OCI-LY1 (cell line): Measurements from ENCODE around the gene ADARB2.

Experiments
- H2AFZ ChIP-seq: fragments of 200-600 bp; sonication (generic), shearing (Covaris generic); 2 replicates; pipeline ENCODE4 v1.6.0; 2014; ENCODE audit warnings: antibody characterized with exemption, mild to moderate bottlenecking, low read length
- H3F3A ChIP-seq: fragments of 200-600 bp; sonication (generic), shearing (Covaris generic); 2 replicates; pipeline ENCODE4 v1.6.0; 2014; ENCODE audit warnings: mild to moderate bottlenecking, antibody characterized with exemption, low read length, moderate library complexity; ENCODE audit not compliant: insufficient read depth
- H3K27ac ChIP-seq: fragments of 200-600 bp; sonication (generic); 2 replicates; pipeline ENCODE4 v1.5.1; 2014; ENCODE audit warnings: low read length, mixed run types, mild to moderate bottlenecking, low read depth; ENCODE audit not compliant: poor library complexity, severe bottlenecking
- H3K27me3 ChIP-seq: fragments of 200-600 bp; sonication (generic); 2 replicates; pipeline ENCODE4 v1.6.0; 2014; ENCODE audit warnings: antibody characterized with exemption, mild to moderate bottlenecking, low read length, moderate library complexity; ENCODE audit not compliant: insufficient read depth
- H3K36me3 ChIP-seq: fragments of 200-600 bp; sonication (generic); 2 replicates; pipeline ENCODE4 v1.6.1; 2014; ENCODE audit warnings: mild to moderate bottlenecking, antibody characterized with exemption, low read length, moderate library complexity, mixed read lengths; ENCODE audit not compliant: insufficient read depth
- H3K4me1 ChIP-seq: fragments of 200-600 bp; sonication (generic); 2 replicates; pipeline ENCODE4 v1.5.1; 2014; ENCODE audit warnings: mild to moderate bottlenecking, low read length, moderate library complexity; ENCODE audit not compliant: insufficient read depth, severe bottlenecking
- H3K4me2 ChIP-seq: fragments of 200-600 bp; sonication (generic), shearing (Covaris generic); 2 replicates; pipeline ENCODE4 v1.6.1; 2014; ENCODE audit warnings: low read length
- H3K4me3 ChIP-seq: fragments of 200-600 bp; sonication (generic); 2 replicates; pipeline ENCODE4 v1.5.1; 2014; ENCODE audit warnings: low read length, low read depth, mild to moderate bottlenecking, mixed read lengths; ENCODE audit not compliant: poor library complexity, severe bottlenecking
- H3K79me2 ChIP-seq: fragments of 200-600 bp; shearing (Covaris generic); 2 replicates; pipeline ENCODE4 v1.6.1; 2016; ENCODE audit warnings: mixed run types, low read length, mixed read lengths; ENCODE audit not compliant: insufficient read depth
- H3K9ac ChIP-seq: fragments of 200-600 bp; sonication (generic), shearing (Covaris generic); 2 replicates; pipeline ENCODE4 v1.6.1; 2014; ENCODE audit warnings: mild to moderate bottlenecking, low read length, mixed read lengths
- H3K9me2 ChIP-seq: fragments of 200-600 bp; sonication (generic), shearing (Covaris generic); 2 replicates; pipeline ENCODE4 v1.6.1; 2014; ENCODE audit warnings: low read depth, mild to moderate bottlenecking, low read length, mixed read lengths
- H3K9me3 ChIP-seq: fragments of 200-600 bp; shearing (Covaris generic); 2 replicates; pipeline ENCODE4 v1.6.1; 2014; ENCODE audit warnings: low read length, mixed read lengths
- H4K20me1 ChIP-seq: fragments of 200-600 bp; sonication (generic), shearing (Covaris generic); 2 replicates; pipeline ENCODE4 v1.6.0; 2016; ENCODE audit warnings: mild to moderate bottlenecking, low read length; ENCODE audit not compliant: insufficient read depth
- CTCF ChIP-seq: fragments of 200-600 bp; sonication (generic), shearing (Covaris generic); IDR thresholded peaks from 2 replicates; pipeline ENCODE4 v1.5.1; 2017; ENCODE audit warnings: mild to moderate bottlenecking, antibody characterized with exemption, low read length, moderate library complexity, mixed read lengths
- EZH2 ChIP-seq: fragments of 200-600 bp; sonication (generic), shearing (Covaris generic); IDR thresholded peaks from 2 replicates; pipeline ENCODE4 v1.8.0; 2017; ENCODE audit warnings: borderline replicate concordance, mixed run types, mild to moderate bottlenecking, antibody characterized with exemption, low read length, moderate library complexity, mixed read lengths

The ADARB2 gene

GRCh38 chr10:1737222-1738061 is at the start of gene ADARB2:
Gene ADARB2, minus strand, starts transcription at chr10:1737525.
- no peak within 1 kb of the TSS for H3K9ac ChIP-seq
- H3K79me2 ChIP-seq, result no peaks in the 10 kb centered on the region
- no peaks in the 10 kb centered on the region for H3K9me2 ChIP-seq
- no peaks in the 10 kb centered on the region for H3K9me3 ChIP-seq
- H3F3A ChIP-seq, result no peaks in the 10 kb centered on the region
- no peaks in the 10 kb centered on the region for H3K4me1 ChIP-seq
- TF ChIP-seq EZH2 (no peak), CTCF (no peak)
- H3K27me3 ChIP-seq, result peaks cover 10% of the 10 kb centered on the region
- no peak within 1 kb of the TSS for H3K4me2 ChIP-seq
- H3K4me3 ChIP-seq, result no peak within 1 kb of the TSS
- H2AFZ ChIP-seq, result no peak within 1 kb of the TSS
- H3K36me3 ChIP-seq, result no peaks in the 10 kb centered on the region
- H3K27ac ChIP-seq, result no peak within 1 kb of the TSS
- H4K20me1 ChIP-seq, result no peaks in the 10 kb centered on the region

GRCh38 chr10:1785835-1786234 is 48.5 kb upstream of the ADARB2 start:
- no peak overlapping the region for H3K9ac ChIP-seq
- no peaks in the 10 kb centered on the region for H3F3A ChIP-seq
- H3K9me3 ChIP-seq, result no peaks in the 10 kb centered on the region
- H3K27me3 ChIP-seq, result no peaks in the 10 kb centered on the region
- no peak overlapping the region for H3K4me3 ChIP-seq
- no peak for TF ChIP-seq EZH2
- no peak for TF ChIP-seq CTCF
- H3K9me2 ChIP-seq, result no peaks in the 10 kb centered on the region
- H3K79me2 ChIP-seq, result no peaks in the 10 kb centered on the region
- H3K4me1 ChIP-seq, result no peaks in the 10 kb centered on the region
- no peak overlapping the region for H2AFZ ChIP-seq
- no peaks in the 10 kb centered on the region for H4K20me1 ChIP-seq
- H3K27ac ChIP-seq, result no peak overlapping the region
- no peak overlapping the region for H3K4me2 ChIP-seq
- H3K36me3 ChIP-seq, result no peaks in the 10 kb centered on the region

- Histone ChIP-seq H3K4me1 (no peaks in the 10 kb centered on the region), H3K4me3 (no peak overlapping the region), H3K36me3 (no peaks in the 10 kb centered on the region), H3K9me3 (no peaks in the 10 kb centered on the region), H3K4me2 (no peak overlapping the region), H3K79me2 (no peaks in the 10 kb centered on the region), H3K27ac (no peak overlapping the region), H4K20me1 (no peaks in the 10 kb centered on the region), H3K27me3 (no peaks in the 10 kb centered on the region), H3K9ac (no peak overlapping the region), H3F3A (no peaks in the 10 kb centered on the region), H2AFZ (no peak overlapping the region), H3K9me2 (no peaks in the 10 kb centered on the region)
- no peak for TF ChIP-seq CTCF
- TF ChIP-seq EZH2, result no peak
Measured at GRCh38 chr10:1782841-1783240, 45.5 kb upstream of the ADARB2 start.
